NCI-H2196 (cell line): ENCODE data around the gene SGIP1.

Experiments
- DNase-seq: peaks from one replicate; lab custom pipeline; 2025; ENCODE audit not compliant: unreplicated experiment; lab: John Stamatoyannopoulos, UW

Gene SGIP1

DNA sequence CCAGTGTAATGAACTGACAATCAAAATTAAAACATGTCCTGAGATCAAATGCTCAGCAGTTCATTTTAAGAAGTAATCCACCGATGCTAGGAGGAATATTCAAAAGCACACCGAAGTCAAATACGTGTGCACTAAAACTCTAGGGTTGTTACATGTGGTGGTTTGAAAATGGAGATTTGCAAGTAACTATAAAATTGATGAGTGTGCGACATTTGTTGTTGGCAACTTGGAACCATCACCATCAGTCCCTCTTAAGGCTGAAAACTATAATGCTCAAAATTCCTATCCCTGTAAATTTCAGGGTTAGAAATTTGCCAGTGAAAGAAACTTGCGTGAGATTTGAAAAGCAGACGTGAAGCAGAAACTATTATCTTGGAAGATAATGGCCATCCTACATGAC is 13.3 kb upstream of the SGIP1 start:
- no peak for DNase-seq

DNA sequence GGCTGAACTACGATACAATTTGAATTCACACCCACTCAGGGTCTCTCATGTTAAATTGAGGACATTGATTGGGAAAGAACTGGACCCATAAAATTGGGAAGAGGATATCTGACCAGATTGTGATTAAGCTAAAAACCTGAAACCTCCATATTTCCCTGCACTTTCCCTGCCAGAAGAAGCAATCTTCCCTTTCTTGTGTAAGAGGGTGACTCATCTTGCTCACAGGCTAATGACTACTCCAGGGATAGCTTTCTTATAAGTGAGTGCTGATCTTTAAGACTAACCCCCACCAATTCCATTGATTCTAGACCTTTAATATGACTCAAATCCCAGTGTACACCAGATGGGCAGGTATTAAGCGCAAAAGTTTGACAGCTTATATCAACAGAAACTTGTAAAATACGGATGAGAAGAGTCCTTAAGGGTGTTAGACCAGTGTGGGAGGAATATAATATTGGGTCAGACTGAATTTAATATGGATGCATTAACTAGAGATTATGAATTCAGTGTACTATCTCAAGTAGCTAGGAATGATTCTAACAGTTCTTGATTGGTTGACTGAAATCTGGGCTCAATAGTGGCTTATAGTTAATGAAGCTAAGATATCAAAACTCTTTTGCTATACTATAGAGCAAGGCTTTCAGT is 12.1 kb upstream of the SGIP1 start:
- DNase-seq, result no peak

DNA sequence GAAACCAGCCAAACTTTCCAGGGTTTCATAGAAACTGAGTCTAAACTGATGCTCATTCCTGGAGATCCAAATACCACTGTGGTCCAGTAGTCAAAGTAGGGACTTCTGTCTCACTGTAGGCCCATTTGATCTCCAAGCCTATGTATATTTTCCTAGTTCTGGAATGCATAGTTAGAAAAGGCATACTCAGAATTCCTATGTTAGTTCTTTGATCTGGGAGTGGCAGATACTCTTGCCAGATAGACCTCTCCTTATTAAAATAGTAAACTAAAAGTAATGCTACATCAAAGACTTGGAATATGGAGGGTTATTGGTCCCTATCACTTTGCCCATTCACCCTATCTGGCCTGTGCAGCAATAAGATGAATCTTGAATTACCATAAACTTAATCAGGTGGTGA is 10.4 kb upstream of the SGIP1 start:
- no peak for DNase-seq

DNA sequence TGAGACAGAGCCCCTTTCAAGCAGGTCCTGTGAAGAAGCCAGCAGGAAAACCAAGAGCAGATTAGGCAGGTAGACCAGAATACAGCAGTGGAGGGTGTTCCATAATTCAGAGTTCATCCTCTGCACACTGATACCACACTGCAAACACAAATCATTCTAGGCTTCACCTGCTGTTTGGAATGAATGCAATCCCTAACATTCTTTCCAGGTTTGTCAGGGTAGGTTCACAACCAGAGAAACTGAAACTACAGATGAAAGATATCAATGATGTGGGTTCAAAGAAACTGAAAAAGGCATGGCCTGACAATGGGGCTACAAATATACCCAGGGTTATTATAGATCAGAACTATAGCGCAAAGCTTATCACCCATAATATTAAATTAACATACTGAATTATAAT is 8.9 kb upstream of the SGIP1 start:
- no peak for DNase-seq

DNA sequence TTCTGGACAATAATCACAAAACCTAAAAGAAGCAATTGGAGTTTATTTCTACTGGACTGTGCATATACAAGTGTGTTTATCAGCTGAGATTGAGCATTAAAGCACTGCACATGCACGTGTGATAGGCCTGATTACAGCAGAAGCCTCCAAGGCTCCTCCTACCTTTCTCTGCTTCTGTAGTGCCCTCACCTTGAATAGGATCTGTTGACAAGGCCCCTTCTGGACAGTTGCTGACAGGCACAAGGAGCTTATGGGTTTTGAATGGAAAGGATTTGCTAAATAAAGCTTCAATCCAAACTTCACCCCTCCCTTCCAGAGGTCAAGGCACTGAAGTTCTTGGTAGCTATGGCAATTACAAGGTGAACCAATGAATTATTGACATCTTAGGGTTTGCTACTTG is 7.9 kb upstream of the SGIP1 start:
- DNase-seq, result no peak

DNA sequence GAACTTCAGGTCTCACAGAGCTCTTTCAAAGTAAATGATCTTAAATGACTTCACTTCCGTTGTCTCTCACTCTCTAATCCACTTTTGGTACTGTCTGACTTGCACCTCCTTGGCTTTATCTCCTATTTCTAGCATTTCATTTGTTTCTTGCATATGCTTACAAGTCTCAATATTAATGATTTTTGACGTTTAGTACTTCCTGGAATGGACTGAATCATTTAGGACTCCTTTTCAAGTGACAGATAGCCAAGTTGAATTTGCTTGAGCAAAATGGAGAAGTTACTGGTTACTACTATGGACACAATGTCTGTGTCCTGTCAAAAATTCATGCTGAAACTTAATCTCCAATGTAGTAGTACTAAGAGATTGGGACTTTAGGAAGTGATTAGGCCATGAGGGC is 7.0 kb upstream of the SGIP1 start:
- DNase-seq, result no peak

DNA sequence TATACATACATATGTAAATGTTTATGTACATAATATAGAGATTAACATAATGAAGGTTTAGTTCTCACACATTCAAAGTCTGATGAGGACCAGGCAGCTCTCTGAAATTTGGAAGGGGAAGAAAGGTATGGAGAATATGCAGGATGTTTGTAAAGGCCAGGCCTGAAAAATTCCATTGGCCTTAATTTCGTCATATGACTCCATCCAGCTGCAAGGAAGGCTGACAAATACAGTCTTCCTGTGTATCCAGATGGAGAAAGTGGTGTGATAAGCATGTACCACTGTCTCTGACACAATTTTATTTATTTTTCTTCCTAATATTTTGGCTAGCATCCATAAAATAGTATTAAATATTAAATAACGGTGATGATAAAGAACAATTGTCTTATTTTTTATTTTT is 6.3 kb upstream of the SGIP1 start:
- no peak for DNase-seq

DNA sequence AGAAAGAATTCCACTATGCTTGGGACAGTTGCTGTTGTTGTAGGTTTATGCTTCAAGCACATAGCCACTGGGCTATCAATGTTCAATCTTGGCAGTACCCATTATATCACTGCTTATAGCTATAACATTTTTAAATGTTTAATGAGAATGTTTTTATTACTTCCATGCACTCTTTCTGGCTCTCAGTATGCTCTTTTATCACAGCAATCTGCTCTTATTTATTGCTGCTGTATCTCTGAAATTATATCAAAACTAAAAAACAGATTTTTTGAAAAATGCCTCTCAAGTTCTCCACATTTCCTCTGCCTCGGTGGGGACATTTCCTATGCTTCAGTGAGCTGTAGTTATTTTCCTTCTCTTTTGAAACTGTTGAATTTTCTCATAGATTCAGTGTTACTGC is 5.4 kb upstream of the SGIP1 start:
- no peak for DNase-seq

DNA sequence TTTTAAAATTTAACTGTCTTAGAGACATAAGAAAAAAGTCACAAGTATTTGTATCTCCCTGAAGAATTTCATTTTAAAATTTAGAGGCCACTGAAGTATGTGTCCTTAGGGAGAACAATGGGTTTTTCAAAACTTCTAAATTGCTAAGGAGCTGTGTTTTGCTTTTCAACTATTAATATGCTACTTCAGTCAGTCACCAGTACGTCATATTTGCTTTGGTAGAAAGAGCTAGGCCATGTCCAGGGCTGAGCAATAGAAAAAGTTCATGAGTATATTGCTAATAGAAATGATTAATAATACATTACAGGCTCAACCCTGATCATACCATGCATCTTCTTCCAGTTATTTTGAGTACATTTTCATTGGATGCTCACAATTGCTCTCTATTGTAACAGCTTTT is 1.7 kb upstream of the SGIP1 start:
- no peak for DNase-seq

DNA sequence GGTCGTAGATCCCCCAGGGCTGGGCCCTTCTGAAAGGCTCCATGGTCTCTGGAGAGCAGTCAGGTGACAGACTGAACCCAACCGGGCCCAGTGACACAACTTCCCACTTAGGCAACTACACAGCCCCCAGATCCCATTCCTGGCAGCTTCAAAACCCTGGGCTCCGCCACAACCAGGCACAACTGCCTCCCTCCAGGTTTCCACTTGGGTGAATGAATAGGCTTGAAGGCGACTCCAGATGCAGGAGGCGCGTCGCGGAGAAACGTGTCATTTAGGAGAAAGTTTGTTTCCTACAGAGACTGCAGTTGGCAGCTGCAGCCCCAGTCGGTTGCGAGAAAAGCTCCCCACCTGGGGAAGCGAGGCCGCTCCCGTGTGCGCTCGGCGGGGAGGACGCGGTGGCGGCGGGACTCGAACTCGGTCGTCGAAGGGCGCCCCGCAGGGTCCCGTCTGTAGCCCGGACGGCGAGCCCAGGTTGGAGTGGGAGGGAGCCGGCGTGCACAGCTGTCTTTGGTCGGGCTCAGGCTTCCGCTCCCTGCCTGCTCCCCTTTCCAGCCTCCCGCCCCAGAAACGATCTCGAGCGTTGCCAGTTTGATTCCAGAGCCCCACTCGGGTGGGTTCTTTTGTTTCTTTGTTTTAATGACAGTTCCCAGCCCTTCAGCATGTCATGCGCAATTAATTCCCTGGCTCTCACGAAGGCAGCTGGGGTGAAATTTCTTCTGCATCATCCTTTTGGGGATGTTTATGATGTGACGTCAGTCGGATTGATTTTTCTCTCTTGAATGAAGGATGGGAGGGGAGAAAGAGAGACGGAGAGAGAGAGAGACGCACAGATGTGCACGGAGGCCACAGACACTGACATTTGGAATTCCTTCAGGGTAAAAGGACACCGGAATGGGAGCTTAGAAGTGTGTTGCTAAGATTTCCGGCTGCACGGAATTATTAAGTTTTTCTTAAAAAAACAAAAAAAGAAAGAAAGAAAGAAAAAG is 862 bp upstream of the SGIP1 start:
- no peak for DNase-seq

DNA sequence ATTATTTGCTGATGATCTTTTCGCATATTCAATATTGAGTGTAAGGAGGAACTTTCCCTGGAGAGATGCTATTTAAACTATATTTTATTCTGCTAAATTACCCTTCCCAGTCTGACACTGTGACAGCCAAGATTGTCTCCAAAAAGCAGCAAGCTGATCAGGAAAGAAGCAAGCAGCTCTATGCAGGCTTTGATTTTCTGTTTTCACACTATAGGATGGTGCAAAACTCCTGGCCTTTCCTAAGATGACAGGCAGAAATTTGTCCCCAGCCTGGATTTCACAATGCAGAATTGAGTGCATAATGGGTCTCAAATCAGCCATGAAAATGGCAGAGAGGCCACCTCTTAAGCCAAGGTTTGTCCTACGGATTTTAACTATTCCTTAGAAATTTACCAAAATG is 1.1 kb downstream of the SGIP1 start:
- no peak for DNase-seq

DNA sequence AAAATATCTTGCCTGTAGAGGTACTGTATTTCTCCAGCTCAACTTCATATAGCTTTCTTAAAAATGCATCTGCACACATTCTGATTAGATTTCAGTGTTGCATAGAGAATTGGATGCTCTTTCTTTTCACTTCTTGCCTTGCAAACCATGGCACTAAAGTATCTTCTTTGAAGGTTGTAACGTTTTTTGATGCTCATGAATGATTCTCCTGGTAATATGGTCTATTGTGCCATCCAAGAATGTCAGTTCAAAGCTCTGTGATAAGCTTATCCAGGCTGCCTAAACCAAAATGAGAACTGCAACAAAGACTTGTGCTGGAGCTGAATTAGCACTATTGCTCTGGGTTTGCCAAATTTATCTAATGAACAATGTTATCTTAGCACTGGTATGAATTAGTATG is 1.9 kb downstream of the SGIP1 start:
- DNase-seq, result no peak

DNA sequence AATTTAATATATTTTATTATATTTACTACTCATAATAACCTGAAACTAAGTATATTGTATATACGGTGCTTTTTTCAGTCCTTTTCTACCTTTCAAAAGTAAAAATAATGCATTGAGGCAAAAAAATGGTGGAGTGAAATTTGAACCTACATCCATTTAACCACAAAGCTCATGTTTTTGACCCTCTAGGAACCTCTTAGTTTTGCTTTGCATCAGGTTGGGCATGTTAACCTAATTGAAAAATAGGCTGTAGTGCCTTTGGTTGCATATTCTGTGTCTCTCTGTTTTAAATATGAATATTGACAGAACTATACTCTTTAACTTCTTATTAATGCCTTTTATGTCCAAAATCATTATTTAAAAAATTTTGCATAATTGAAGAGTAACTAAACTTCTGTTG is 3.8 kb downstream of the SGIP1 start:
- DNase-seq, result no peak

DNA sequence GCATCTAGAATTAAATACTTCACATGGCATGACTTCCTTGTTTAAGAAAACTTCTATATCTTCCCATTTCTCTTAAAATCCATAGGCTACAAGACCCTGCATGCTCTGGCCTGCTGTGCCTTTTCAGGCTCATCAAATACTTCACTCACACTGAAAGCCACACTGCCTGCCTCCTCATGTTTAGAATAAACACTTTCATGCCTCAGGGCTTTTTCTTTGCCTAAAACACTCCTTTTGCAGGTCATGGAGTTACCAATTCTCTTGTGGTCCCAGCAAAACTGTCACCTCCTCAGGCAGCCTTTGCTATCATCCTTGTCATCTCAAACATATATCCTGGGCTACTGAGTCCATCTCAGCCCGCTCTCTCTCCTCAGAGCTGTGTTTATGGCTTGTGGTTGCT is 5.5 kb downstream of the SGIP1 start:
- no peak for DNase-seq

DNA sequence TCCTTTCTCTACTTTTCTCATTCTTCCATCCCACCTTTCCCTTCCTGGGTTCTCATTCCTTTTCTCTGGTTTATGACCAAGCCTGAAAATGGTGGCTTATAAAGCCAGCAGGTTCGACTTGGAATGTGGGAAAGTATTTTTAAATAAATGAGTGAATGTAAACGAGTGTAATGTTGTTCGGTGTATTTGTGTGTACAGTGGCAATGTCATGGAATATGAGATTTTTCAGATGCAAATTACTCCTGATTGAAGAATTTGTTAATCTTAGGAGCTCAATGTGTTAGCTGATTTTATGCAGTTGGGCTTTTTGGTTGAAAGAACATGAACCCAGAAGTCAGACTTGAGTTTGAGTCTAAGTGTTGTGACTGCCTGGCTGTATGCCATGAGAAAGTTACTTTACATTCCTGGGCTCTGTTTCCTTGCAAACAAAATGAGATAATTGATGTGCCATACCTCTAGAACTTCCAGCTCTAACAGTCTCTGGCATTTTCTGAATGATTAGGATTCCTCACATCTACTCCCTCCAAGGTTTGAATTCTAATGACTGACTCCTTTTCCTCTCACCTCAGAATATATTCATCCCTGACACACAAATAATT is 6.6 kb downstream of the SGIP1 start:
- no peak for DNase-seq

DNA sequence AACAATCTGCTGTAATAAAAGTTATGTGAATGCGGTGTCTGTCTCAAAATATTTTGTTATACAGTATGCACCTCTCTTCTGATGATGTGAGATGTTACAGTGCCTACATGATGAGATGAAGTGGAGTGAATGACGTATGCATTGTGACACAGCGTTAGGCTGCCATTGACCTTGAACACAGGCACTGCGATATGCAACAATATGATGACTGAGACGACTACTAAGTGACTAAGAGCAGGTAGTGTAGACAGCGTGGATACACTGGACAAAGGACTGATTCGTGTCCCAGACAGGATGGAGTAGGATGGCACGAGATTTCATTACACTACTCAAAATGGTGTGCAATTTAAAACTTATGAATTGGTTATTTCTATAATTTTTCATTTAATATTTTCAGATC is 8.4 kb downstream of the SGIP1 start:
- no peak for DNase-seq

DNA sequence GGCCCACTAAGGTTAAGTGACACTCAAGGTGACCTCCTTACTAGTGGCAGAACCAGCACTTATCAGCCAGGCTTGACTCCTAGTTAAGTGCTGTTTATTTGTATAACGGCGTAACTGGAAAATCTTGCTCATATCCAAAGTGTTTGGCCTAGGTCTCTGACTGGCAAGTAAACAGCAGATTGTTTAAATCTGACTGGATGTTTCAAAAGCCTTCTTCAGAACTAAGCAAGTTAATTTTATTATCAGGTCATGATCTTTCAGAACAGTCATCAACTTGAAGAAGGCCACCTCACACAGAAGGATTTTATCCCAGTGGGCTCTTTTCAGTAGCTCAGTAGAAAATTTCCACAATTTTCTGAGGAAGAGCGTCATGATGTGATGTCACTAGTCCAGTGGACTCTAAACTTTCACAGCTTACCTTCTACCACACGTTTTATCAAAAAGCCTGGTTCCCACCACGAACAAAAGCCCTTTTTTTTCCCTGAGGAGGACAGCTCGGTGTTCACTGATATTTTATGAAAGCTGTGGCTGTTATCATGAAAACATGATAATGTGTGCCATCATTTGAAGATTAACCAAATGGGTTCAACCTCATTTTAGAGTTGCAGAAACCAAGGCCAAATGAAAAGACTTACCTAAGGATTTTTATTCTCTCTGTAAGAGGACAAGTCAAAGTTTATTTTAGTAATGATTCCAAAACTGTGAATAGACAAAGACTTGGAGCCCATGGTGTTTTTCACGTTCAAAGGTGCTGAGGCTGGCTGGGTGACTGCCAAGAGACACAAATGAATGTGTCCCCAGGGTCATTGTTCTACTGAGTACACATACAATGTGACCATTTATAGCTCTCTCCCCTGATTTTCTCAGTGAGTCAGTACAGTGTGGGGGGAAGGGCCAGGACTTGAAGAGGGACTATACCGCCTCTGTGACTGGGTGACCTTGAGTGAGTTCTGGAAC is 9.1 kb downstream of the SGIP1 start:
- no peak for DNase-seq

DNA sequence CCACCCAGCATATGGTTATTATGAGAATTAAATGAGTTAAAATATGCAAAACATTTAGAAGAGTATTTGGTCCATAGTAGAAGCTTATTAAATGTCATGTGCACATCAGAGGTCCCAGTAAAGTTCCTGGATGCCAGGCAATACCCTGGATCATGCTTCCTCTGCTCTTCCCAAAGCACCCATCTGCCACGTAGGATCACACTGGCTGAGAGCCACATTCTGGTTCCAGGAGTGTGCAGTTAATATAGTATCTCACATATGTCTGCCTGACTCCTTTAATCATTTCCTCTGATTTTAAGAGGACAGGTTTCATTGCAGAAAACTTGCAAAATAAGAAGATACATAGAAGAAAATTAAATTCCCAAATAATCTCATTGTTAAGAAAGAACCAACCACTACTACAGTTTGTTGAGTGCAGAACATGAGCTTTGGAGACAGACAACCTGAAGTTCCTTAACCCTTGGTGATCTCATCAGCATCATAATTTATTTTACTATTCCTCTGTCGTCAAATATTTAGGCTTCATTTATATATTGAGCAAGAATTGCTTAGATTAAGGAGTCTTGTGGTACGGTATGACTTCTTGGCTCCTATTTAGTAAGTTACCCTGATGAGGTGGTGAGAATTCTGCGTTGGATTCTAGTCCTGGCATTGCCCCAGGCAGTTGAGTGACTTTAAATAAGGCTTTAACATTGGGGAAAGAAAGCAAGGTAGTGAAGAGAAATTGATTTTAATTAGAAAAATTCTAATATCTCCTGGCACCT is 12.3 kb downstream of the SGIP1 start:
- DNase-seq, result no peak

DNA sequence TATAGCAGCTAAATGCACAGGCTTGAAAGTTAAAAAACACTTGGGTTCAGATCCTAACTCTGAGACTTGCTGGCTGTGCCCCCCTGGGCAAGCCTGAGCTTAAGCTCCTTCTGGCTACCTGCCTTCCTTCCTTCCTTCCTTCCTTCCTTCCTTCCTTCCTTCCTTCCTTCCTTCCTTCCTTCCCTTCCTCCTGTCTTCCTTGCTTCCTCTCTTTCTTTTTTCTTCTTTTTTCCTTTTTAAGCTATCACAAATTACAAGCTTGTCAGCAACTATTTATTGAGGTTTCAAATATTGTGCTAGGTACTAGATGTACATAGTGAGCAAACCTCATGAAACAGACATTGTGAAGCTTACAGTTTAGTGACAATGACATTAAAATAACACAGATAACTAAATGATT is 15.1 kb downstream of the SGIP1 start:
- DNase-seq, result no peak

DNA sequence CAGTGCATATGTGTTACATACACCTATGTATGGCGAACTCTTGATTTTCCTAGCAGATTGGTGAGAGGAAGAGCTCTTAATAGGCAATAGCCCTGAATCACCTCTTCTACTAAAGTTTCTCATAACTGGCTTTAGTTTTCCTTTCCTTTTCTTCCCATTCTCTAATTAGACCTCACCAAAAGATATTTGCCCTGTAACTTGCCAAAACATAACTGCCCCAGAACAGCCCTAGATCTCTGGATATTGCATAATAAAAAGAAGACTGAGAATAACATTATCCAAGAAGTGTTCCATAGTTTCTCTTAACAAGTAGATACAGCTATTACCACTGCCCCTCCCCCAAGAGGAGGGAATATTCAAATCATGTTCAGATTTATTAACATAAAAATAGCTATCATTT is 16.3 kb downstream of the SGIP1 start:
- DNase-seq, result no peak
